WTC11 (cell line): ENCODE measurements around the gene VPS35L. TPM values are rescaled to one million over a fixed set of nuclear protein-coding genes. Genes with fewer than 3 reads are reported as not detected.

Experiments used
- ATAC-seq: fragments of 200-7000 bp; cut with Tn5 transposase; 2 replicates; pipeline ENCODE4 v1.10.0; 2021; ENCODE audit warnings: mild to moderate bottlenecking, moderate library complexity
- CTCF ChIA-PET: fragments of 300-600 bp; sonication (Branson Sonifier 250); formaldehyde crosslinking; loops from one replicate; lab custom pipeline; 2021; ENCODE audit warnings: antibody characterized with exemption; lab: Charles Lee
- POLR2A ChIA-PET: fragments of 350-600 bp; sonication (Branson Sonifier 250); formaldehyde crosslinking; loops from one replicate; lab custom pipeline; 2021; ENCODE audit warnings: antibody characterized with exemption; lab: Charles Lee
- DNase-seq: peaks from one replicate; pipeline ENCODE4 v3.0.0; 2021; ENCODE audit warnings: low spot score
- H3K27ac Mint-ChIP-seq: 2 replicates; pipeline ENCODE4 v1.8.0; 2021; ENCODE audit warnings: mixed read lengths
- H3K27me3 Mint-ChIP-seq: 2 replicates; pipeline ENCODE4 v1.8.0; 2021; ENCODE audit warnings: low read depth, mild to moderate bottlenecking, moderate library complexity, mixed read lengths
- H3K36me3 Mint-ChIP-seq: 2 replicates; pipeline ENCODE4 v1.8.0; 2021; ENCODE audit warnings: mixed read lengths
- H3K4me1 Mint-ChIP-seq: 2 replicates; pipeline ENCODE4 v1.8.0; 2022; ENCODE audit warnings: mixed read lengths
- H3K4me3 Mint-ChIP-seq: 2 replicates; pipeline ENCODE4 v1.8.0; 2021; ENCODE audit warnings: mild to moderate bottlenecking, moderate library complexity, mixed read lengths
- H3K9me3 Mint-ChIP-seq: 2 replicates; pipeline ENCODE4 v1.8.0; 2021; ENCODE audit warnings: mixed read lengths
- ATF1 ChIP-seq: sonication (generic); formaldehyde crosslinking; IDR thresholded peaks from 2 replicates; pipeline ENCODE4 v1.8.1; 2023; ENCODE audit warnings: mild to moderate bottlenecking, moderate library complexity, missing genetic modification reagents
- CBFB ChIP-seq: sonication (generic); formaldehyde crosslinking; IDR thresholded peaks from 2 replicates; pipeline ENCODE4 v1.8.1; 2022; ENCODE audit warnings: mild to moderate bottlenecking, low read depth, missing genetic modification reagents
- CTCF ChIP-seq: fragments of 200-600 bp; IDR thresholded peaks from 2 replicates; pipeline ENCODE4 v1.8.0; 2022; ENCODE audit warnings: antibody characterized with exemption
- E2F1 ChIP-seq: sonication (generic); formaldehyde crosslinking; IDR thresholded peaks from 2 replicates; pipeline ENCODE4 v1.8.0; 2022; ENCODE audit warnings: mild to moderate bottlenecking, missing genetic modification reagents
- ESRRA ChIP-seq: sonication (generic); formaldehyde crosslinking; IDR thresholded peaks from 2 replicates; pipeline ENCODE4 v1.8.1; 2022; ENCODE audit warnings: mild to moderate bottlenecking, missing genetic modification reagents, borderline replicate concordance
- ETV6 ChIP-seq: sonication (generic); formaldehyde crosslinking; IDR thresholded peaks from 2 replicates; pipeline ENCODE4 v1.8.1; 2022; ENCODE audit warnings: mild to moderate bottlenecking, missing genetic modification reagents
- FOXJ3 ChIP-seq: sonication (generic); formaldehyde crosslinking; IDR thresholded peaks from 2 replicates; pipeline ENCODE4 v1.9.0; 2021; ENCODE audit warnings: missing genetic modification reagents, mild to moderate bottlenecking, borderline replicate concordance
- HMGXB4 ChIP-seq: sonication (generic); formaldehyde crosslinking; IDR thresholded peaks from 2 replicates; pipeline ENCODE4 v1.8.1; 2023; ENCODE audit warnings: mild to moderate bottlenecking, moderate library complexity, missing genetic modification reagents
- KAT7 ChIP-seq: sonication (generic); formaldehyde crosslinking; IDR thresholded peaks from 2 replicates; pipeline ENCODE4 v1.8.1; 2023; ENCODE audit warnings: missing genetic modification reagents, mild to moderate bottlenecking, borderline replicate concordance
- OVOL2 ChIP-seq: fragments of 250-450 bp; sonication (Bioruptor Pico); IDR thresholded peaks from 2 replicates; pipeline ENCODE4 v1.9.0; 2021; ENCODE audit warnings: mild to moderate bottlenecking, borderline replicate concordance
- RELA ChIP-seq: sonication (generic); formaldehyde crosslinking; IDR thresholded peaks from 2 replicates; pipeline ENCODE4 v1.8.1; 2022; ENCODE audit warnings: missing genetic modification reagents, mild to moderate bottlenecking, borderline replicate concordance
- SOX15 ChIP-seq: fragments of 250-450 bp; sonication (Bioruptor Pico); IDR thresholded peaks from 2 replicates; pipeline ENCODE4 v1.9.0; 2021; ENCODE audit warnings: mild to moderate bottlenecking
- SP1 ChIP-seq: sonication (generic); formaldehyde crosslinking; conservative IDR thresholded peaks from 2 replicates; pipeline ENCODE4 v1.8.1; 2022; ENCODE audit warnings: missing genetic modification reagents
- TEAD4 ChIP-seq: sonication (generic); formaldehyde crosslinking; IDR thresholded peaks from 2 replicates; pipeline ENCODE4 v1.8.0; 2022; ENCODE audit warnings: mild to moderate bottlenecking, missing genetic modification reagents
- ZNF138 ChIP-seq: sonication (generic); formaldehyde crosslinking; conservative IDR thresholded peaks from 2 replicates; pipeline ENCODE4 v1.8.1; 2022; ENCODE audit warnings: mild to moderate bottlenecking, moderate library complexity, missing genetic modification reagents
- ZNF317 ChIP-seq: sonication (generic); formaldehyde crosslinking; IDR thresholded peaks from 2 replicates; pipeline ENCODE4 v1.8.1; 2023; ENCODE audit warnings: low read depth, mild to moderate bottlenecking, moderate library complexity, missing genetic modification reagents, borderline replicate concordance
- ZNF396 ChIP-seq: fragments of 250-450 bp; sonication (Bioruptor Pico); IDR thresholded peaks from 2 replicates; pipeline ENCODE4 v1.8.0; 2021; ENCODE audit warnings: mild to moderate bottlenecking, moderate library complexity, borderline replicate concordance
- ZNF423 ChIP-seq: fragments of 250-450 bp; sonication (Bioruptor Pico); IDR thresholded peaks from 2 replicates; pipeline ENCODE4 v2.1.2; 2022; ENCODE audit warnings: mild to moderate bottlenecking, moderate library complexity
- ZNF671 ChIP-seq: fragments of 250-450 bp; sonication (Bioruptor Pico); IDR thresholded peaks from 2 replicates; pipeline ENCODE4 v1.8.0; 2021; ENCODE audit warnings: mild to moderate bottlenecking
- total RNA-seq: library from RNA; stranded (reverse); gene quantifications from 3 replicates; pipeline ENCODE4 v1.2.3, GENCODE V29; 2021
- TF ChIP-seq, protein P1 (sequence below): sonication (generic); formaldehyde crosslinking; IDR thresholded peaks from 2 replicates; pipeline ENCODE4 v1.8.0; 2022; ENCODE audit warnings: mild to moderate bottlenecking, missing genetic modification reagents
- TF ChIP-seq, protein P2 (sequence below): sonication (generic); formaldehyde crosslinking; IDR thresholded peaks from 2 replicates; pipeline ENCODE4 v1.8.0; 2023; ENCODE audit warnings: missing genetic modification reagents
- TF ChIP-seq, protein P3 (sequence below): sonication (generic); formaldehyde crosslinking; IDR thresholded peaks from 2 replicates; pipeline ENCODE4 v1.8.1; 2023; ENCODE audit warnings: mild to moderate bottlenecking, missing genetic modification reagents, moderate library complexity
- TF ChIP-seq, protein P4 (sequence below): sonication (generic); formaldehyde crosslinking; IDR thresholded peaks from 2 replicates; pipeline ENCODE4 v1.8.0; 2022; ENCODE audit warnings: mild to moderate bottlenecking, missing genetic modification reagents
- TF ChIP-seq, protein P5 (sequence below): sonication (generic); formaldehyde crosslinking; IDR thresholded peaks from 2 replicates; pipeline ENCODE4 v1.8.1; 2023; ENCODE audit warnings: mild to moderate bottlenecking, missing genetic modification reagents
- TF ChIP-seq, protein P6 (sequence below): fragments of 250-450 bp; sonication (Bioruptor Pico); IDR thresholded peaks from 2 replicates; pipeline ENCODE4 v1.9.0; 2021; ENCODE audit warnings: mild to moderate bottlenecking

The VPS35L gene
- total RNA-seq, 1 experiment from 2014 or later = 59.7 TPM

GRCh38 chr16:19697756-19698318 is 142.3 kb downstream of the VPS35L start:
- no peak overlapping the region for H3K27ac Mint-ChIP-seq
- no peaks in the 10 kb centered on the region for H3K27me3 Mint-ChIP-seq
- TF ChIP-seq, protein P1, sequence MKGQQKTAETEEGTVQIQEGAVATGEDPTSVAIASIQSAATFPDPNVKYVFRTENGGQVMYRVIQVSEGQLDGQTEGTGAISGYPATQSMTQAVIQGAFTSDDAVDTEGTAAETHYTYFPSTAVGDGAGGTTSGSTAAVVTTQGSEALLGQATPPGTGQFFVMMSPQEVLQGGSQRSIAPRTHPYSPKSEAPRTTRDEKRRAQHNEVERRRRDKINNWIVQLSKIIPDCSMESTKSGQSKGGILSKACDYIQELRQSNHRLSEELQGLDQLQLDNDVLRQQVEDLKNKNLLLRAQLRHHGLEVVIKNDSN = no peak
- TF ChIP-seq ATF1 (CRISPR knock-in tag) (no peak), ZNF423 (CRISPR knock-in tag) (no peak), E2F1 (CRISPR knock-in tag) (no peak), ZNF396 (CRISPR knock-in tag) (no peak), ZNF671 (CRISPR knock-in tag) (no peak), FOXJ3 (no peak), OVOL2 (CRISPR knock-in tag) (no peak), ZNF138 (CRISPR knock-in tag) (no peak), TEAD4 (CRISPR knock-in tag) (no peak), ETV6 (CRISPR knock-in tag) (no peak), CTCF (no peak)
- TF ChIP-seq, protein P2, sequence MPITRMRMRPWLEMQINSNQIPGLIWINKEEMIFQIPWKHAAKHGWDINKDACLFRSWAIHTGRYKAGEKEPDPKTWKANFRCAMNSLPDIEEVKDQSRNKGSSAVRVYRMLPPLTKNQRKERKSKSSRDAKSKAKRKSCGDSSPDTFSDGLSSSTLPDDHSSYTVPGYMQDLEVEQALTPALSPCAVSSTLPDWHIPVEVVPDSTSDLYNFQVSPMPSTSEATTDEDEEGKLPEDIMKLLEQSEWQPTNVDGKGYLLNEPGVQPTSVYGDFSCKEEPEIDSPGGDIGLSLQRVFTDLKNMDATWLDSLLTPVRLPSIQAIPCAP = no peak
- POLR2A ChIA-PET = interaction anchor here (1.3 kb wide), 1 partner anchor 9 kb away, joined by 3 read pairs; no protein-coding TSS in a partner anchor
- H3K4me1 Mint-ChIP-seq = no peaks in the 10 kb centered on the region
- H3K4me3 Mint-ChIP-seq = no peak overlapping the region
- H3K36me3 Mint-ChIP-seq = peaks cover 69% of the 10 kb centered on the region
- ATAC-seq = no peak
- DNase-seq = no peak
- peaks cover 3% of the 10 kb centered on the region; the same call in 1 of the 2 replicates for H3K9me3 Mint-ChIP-seq
- CTCF ChIA-PET = interaction anchor here (2.1 kb wide), 1 partner anchor 17 kb away, joined by 11 read pairs; no protein-coding TSS in a partner anchor

- H3K27me3 Mint-ChIP-seq = no peaks in the 10 kb centered on the region
- ATAC-seq = no peak
- no peak for DNase-seq
- H3K27ac Mint-ChIP-seq = peak overlapping the region; percentile 18
- peaks cover 3% of the 10 kb centered on the region; the same call in 1 of the 2 replicates for H3K9me3 Mint-ChIP-seq
- CTCF ChIA-PET = interaction anchor here (2.1 to 2.2 kb wide), 2 partner anchors 18 to 115 kb away, joined by 8 to 11 read pairs; no protein-coding TSS in a partner anchor
- H3K36me3 Mint-ChIP-seq = peaks cover 75% of the 10 kb centered on the region
- H3K4me1 Mint-ChIP-seq = no peaks in the 10 kb centered on the region
- H3K4me3 Mint-ChIP-seq = no peak overlapping the region
- POLR2A ChIA-PET = interaction anchor here (1.0 to 1.3 kb wide), 2 partner anchors 10 to 20 kb away, joined by 3 to 5 read pairs; no protein-coding TSS in a partner anchor
- no peak for TF ChIP-seq SP1 (CRISPR knock-in tag)
- TF ChIP-seq, protein P3, sequence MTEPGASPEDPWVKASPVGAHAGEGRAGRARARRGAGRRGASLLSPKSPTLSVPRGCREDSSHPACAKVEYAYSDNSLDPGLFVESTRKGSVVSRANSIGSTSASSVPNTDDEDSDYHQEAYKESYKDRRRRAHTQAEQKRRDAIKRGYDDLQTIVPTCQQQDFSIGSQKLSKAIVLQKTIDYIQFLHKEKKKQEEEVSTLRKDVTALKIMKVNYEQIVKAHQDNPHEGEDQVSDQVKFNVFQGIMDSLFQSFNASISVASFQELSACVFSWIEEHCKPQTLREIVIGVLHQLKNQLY (CRISPR knock-in tag) = no peak
- TF ChIP-seq RELA (CRISPR knock-in tag) = no peak
- TF ChIP-seq ZNF317 (CRISPR knock-in tag) = no peak
- TF ChIP-seq, protein P4, sequence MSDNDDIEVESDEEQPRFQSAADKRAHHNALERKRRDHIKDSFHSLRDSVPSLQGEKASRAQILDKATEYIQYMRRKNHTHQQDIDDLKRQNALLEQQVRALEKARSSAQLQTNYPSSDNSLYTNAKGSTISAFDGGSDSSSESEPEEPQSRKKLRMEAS = no peak
- TF ChIP-seq, protein P5, sequence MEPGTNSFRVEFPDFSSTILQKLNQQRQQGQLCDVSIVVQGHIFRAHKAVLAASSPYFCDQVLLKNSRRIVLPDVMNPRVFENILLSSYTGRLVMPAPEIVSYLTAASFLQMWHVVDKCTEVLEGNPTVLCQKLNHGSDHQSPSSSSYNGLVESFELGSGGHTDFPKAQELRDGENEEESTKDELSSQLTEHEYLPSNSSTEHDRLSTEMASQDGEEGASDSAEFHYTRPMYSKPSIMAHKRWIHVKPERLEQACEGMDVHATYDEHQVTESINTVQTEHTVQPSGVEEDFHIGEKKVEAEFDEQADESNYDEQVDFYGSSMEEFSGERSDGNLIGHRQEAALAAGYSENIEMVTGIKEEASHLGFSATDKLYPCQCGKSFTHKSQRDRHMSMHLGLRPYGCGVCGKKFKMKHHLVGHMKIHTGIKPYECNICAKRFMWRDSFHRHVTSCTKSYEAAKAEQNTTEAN (CRISPR knock-in tag) = no peak
- TF ChIP-seq SOX15 (CRISPR knock-in tag) = no peak
- TF ChIP-seq CBFB = no peak
- TF ChIP-seq KAT7 (CRISPR knock-in tag) = no peak
- TF ChIP-seq HMGXB4 (CRISPR knock-in tag) = no peak
- TF ChIP-seq ESRRA (CRISPR knock-in tag) = no peak
- TF ChIP-seq, protein P6, sequence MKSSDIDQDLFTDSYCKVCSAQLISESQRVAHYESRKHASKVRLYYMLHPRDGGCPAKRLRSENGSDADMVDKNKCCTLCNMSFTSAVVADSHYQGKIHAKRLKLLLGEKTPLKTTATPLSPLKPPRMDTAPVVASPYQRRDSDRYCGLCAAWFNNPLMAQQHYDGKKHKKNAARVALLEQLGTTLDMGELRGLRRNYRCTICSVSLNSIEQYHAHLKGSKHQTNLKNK (CRISPR knock-in tag) = no peak
- no peak for TF ChIP-seq TEAD4 (CRISPR knock-in tag)
Observed at GRCh38 chr16:19698480-19699465, 143.3 kb downstream of the VPS35L start.
